Kidney (tissue), 14 donors: ENCODE results near the gene VSIG8. TPM values are rescaled to one million over a fixed set of nuclear protein-coding genes. Genes with fewer than 3 reads are reported as not detected.

ENCODE experiments used
- DNase-seq, 5 donors: peaks; one replicate each; pipeline ENCODE4 v3.0.0-alpha.2; 2013 to 2020
- FAIRE-seq: peaks from 2 replicates; lab custom pipeline; 2012; peaks lifted over from hg19 to GRCh38; lab: Jason Lieb, UNC
- H3K27ac ChIP-seq, 2 donors: one replicate each; pipeline ENCODE4 v1.7.0; 2013; ENCODE audit warnings: low read depth in 2 of 2, low read length in 2 of 2, inconsistent platforms in 1 of 2
- H3K27me3 ChIP-seq: one replicate; pipeline ENCODE4 v1.7.1; 2013; ENCODE audit warnings: low read length, inconsistent platforms; ENCODE audit not compliant: control insufficient read depth, insufficient read depth
- H3K36me3 ChIP-seq, 3 donors: one replicate each; pipeline versions ENCODE4 v1.7.0 to v1.7.1; 2013; ENCODE audit warnings: low read length in 3 of 3, control low read depth in 1 of 3, inconsistent platforms in 1 of 3; ENCODE audit not compliant: insufficient read depth in 3 of 3, control insufficient read depth in 2 of 3
- H3K4me1 ChIP-seq, 3 donors: one replicate each; pipeline versions ENCODE4 v1.7.0 to v1.7.1; 2013; ENCODE audit warnings: low read length in 3 of 3, inconsistent platforms in 1 of 3, low read depth in 1 of 3; ENCODE audit not compliant: control insufficient read depth in 2 of 3, insufficient read depth in 2 of 3
- H3K4me3 ChIP-seq, 3 donors: one replicate each; pipeline versions ENCODE4 v1.7.0 to v1.8.1; 2013; ENCODE audit warnings: low read length in 3 of 3, control low read depth in 1 of 3, inconsistent platforms in 1 of 3
- H3K9ac ChIP-seq, 3 donors: one replicate each; pipeline versions ENCODE4 v1.7.0 to v1.7.1; 2013; ENCODE audit warnings: low read length in 3 of 3, control low read depth in 1 of 3, inconsistent platforms in 1 of 3
- H3K9me3 ChIP-seq, 3 donors: one replicate each; pipeline versions ENCODE4 v1.7.0 to v1.7.1; 2013; ENCODE audit warnings: low read length in 3 of 3, control low read depth in 1 of 3, inconsistent platforms in 1 of 3; ENCODE audit not compliant: control insufficient read depth in 2 of 3, insufficient read depth in 1 of 3
- CTCF ChIP-seq: IDR thresholded peaks from 3 replicates; pipeline ENCODE4 v1.5.1; 2012; ENCODE audit warnings: mild to moderate bottlenecking, moderate library complexity, borderline replicate concordance; ENCODE audit not compliant: insufficient read depth; ENCODE audit errors: extremely low read depth
- intact Hi-C: fragments of 100-400 bp; cut with DNase I; formaldehyde crosslinking; loops from one replicate; pipeline ENCODE4 v1.11.1; 2022
- polyA plus RNA-seq: library from polyadenylated mRNA; stranded (reverse); fragments of 350-450 nt; fragmentation: Illumina TruSeq; extraction: RNeasy Lipid Tissue Mini Kit (QIAGEN cat#74804); gene quantifications from one replicate; pipeline ENCODE4 v1.2.3, GENCODE V29; 2014; ENCODE audit warnings: low read depth, low replicate concordance; ENCODE audit not compliant: insufficient read depth
- total RNA-seq: library from RNA; stranded (reverse); fragmentation: NEBNext Ultra II Directional; extraction: Animal tissue kit (Norgen Biotek cat#: 25700); gene quantifications from one replicate; pipeline ENCODE4 v1.2.1, GENCODE V29; 2021
- donor health status: control.
- donor health status: control.
- donor health status: control.
- donor health status: control.
- donor health status: control.
- donor health status: DM: yes; HTN: yes; CAD: no.
- donor health status: Normal renal cell carcinoma (clear cell type).

Gene VSIG8
- total and polyA plus RNA-seq, 2 donors from 2014 or later: 8.1 TPM; not detected in 1

DNA sequence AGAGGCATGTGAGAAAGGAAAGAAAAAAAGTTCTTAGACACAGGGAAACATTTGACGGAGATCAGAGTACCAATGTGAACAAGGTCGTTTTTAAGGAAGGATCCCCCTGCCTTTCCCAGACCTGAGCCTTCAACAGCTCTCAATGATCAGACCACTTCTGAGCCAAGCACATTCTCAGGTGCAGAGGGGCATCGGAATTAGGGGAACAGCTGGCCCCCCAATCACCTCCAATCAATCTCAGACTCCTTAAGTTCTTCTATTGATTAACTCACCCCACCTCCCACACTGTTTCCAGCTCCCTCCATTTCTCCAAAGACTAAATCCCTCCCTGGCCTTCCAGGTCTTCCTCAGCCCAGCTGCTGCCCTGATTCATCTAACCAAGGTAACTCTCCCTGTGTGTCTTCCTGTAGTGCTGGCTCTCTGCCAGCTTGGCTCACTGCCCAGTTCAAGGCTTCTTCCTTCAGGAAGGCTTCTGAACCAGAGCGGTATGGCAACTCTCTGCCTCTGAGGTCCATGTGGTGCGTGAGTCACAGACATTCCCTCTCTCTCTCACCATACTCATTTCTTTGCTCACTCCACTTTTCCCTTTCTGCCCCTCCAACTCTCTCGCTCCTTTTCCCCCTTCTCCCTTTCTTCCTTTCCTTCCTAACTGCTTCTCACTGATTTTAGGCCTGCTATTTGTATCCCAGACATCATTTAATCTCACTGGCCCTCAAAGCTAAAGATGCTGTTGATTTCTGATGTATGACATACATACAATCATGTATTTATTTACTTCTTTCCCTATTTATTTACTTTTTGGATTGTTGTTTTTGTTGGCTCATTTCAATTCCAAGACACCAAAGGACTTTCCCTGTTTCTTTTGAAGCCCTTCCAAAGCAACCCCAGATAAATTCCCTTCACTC is 19.4 kb upstream of the VSIG8 start:
- intact Hi-C loops: no loop called here
- H3K4me1 ChIP-seq: no peaks in the 10 kb centered on the region
- no peak overlapping the region for H3K4me3 ChIP-seq
- FAIRE-seq (no peak), DNase-seq (peak; percentile 61 to 96 (median 81))
- H3K9me3 ChIP-seq: no peaks in the 10 kb centered on the region
- H3K27me3 ChIP-seq: no peaks in the 10 kb centered on the region
- H3K27ac ChIP-seq: no peak overlapping the region
- H3K9ac ChIP-seq: no peak overlapping the region
- H3K36me3 ChIP-seq: no peaks in the 10 kb centered on the region
- no peak for TF ChIP-seq CTCF

DNA sequence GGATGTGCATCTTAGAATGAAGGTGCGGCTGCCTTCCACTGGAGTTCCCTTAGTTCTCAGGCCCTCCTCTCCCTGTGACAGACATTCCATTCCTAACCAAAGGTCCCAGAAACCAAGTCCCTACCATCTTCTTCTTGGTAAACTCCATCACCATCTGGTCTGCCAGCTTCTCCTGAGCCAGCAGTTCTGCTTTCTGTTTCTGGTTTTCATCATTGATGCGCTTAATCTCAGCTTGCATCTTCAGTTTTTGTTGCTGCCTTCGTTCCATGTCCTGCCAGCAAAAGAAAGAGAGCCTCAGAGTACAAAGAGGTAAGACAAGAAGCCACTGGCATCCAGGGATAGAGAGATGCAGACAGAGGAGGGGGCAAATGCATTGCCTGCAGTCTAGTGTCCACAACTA is 18.0 kb upstream of the VSIG8 start:
- no peaks in the 10 kb centered on the region for H3K27me3 ChIP-seq
- no peak for TF ChIP-seq CTCF
- no peaks in the 10 kb centered on the region for H3K36me3 ChIP-seq
- FAIRE-seq: no peak
- H3K27ac ChIP-seq: no peak overlapping the region
- no peak overlapping the region for H3K9ac ChIP-seq
- no peaks in the 10 kb centered on the region for H3K9me3 ChIP-seq
- DNase-seq: no peak
- intact Hi-C loops: no loop called here
- H3K4me1 ChIP-seq: no peaks in the 10 kb centered on the region
- no peak overlapping the region for H3K4me3 ChIP-seq

GRCh38 chr1:159879977-159880376 is 17.5 kb upstream of the VSIG8 start:
- H3K4me1 ChIP-seq: no peaks in the 10 kb centered on the region
- intact Hi-C loops: no loop called here
- no peaks in the 10 kb centered on the region for H3K9me3 ChIP-seq
- H3K27me3 ChIP-seq: no peaks in the 10 kb centered on the region
- no peak for TF ChIP-seq CTCF
- H3K9ac ChIP-seq: no peak overlapping the region
- H3K27ac ChIP-seq: no peak overlapping the region
- H3K36me3 ChIP-seq: no peaks in the 10 kb centered on the region
- FAIRE-seq: no peak
- no peak overlapping the region for H3K4me3 ChIP-seq
- DNase-seq: no peak
